ENCODE data around the gene FLT3.

Gene FLT3

DNA sequence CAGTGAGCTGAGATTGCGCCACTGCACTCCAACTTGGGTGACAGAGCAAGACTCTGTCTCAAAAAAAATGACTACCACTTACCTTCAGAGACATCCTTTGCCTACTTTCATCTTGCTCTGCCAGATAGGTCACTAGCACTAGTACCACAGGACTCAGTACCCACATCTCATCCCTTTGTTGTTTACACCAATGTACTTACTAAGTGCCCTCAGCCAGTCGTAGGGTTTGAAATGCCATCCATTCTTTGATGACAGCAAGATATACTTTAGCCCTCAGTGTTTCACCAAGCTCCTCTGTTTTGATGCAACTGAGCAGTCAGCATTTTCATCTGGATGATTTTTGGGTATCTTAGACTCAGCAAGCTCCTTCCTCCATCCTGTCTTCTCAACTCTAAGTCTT lies 118.0 kb downstream of the FLT3 start (continued):
- TF ChIP-seq, protein P1, sequence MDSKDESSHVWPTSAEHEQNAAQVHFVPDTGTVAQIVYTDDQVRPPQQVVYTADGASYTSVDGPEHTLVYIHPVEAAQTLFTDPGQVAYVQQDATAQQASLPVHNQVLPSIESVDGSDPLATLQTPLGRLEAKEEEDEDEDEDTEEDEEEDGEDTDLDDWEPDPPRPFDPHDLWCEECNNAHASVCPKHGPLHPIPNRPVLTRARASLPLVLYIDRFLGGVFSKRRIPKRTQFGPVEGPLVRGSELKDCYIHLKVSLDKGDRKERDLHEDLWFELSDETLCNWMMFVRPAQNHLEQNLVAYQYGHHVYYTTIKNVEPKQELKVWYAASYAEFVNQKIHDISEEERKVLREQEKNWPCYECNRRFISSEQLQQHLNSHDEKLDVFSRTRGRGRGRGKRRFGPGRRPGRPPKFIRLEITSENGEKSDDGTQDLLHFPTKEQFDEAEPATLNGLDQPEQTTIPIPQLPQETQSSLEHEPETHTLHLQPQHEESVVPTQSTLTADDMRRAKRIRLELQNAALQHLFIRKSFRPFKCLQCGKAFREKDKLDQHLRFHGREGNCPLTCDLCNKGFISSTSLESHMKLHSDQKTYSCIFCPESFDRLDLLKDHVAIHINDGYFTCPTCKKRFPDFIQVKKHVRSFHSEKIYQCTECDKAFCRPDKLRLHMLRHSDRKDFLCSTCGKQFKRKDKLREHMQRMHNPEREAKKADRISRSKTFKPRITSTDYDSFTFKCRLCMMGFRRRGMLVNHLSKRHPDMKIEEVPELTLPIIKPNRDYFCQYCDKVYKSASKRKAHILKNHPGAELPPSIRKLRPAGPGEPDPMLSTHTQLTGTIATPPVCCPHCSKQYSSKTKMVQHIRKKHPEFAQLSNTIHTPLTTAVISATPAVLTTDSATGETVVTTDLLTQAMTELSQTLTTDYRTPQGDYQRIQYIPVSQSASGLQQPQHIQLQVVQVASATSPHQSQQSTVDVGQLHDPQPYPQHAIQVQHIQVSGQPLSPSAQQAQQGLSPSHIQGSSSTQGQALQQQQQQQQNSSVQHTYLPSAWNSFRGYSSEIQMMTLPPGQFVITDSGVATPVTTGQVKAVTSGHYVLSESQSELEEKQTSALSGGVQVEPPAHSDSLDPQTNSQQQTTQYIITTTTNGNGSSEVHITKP (tag by site-specific recombination; IDR thresholded peaks at IDR 0.05), result no peak
- TF ChIP-seq ZNF302 (tag by site-specific recombination; IDR thresholded peaks at IDR 0.05; ENCODE audit: low read depth), result no peak
- no peak for TF ChIP-seq ZNF664 (tag by site-specific recombination; IDR thresholded peaks at IDR 0.05)
- TF ChIP-seq ZNF707 (tag by site-specific recombination; IDR thresholded peaks at IDR 0.05), result no peak
- no peak for TF ChIP-seq ZNF660 (tag by site-specific recombination; IDR thresholded peaks at IDR 0.05)
- TF ChIP-seq ZNF571 (tag by site-specific recombination; IDR thresholded peaks at IDR 0.05), result no peak
- TF ChIP-seq, protein P2, sequence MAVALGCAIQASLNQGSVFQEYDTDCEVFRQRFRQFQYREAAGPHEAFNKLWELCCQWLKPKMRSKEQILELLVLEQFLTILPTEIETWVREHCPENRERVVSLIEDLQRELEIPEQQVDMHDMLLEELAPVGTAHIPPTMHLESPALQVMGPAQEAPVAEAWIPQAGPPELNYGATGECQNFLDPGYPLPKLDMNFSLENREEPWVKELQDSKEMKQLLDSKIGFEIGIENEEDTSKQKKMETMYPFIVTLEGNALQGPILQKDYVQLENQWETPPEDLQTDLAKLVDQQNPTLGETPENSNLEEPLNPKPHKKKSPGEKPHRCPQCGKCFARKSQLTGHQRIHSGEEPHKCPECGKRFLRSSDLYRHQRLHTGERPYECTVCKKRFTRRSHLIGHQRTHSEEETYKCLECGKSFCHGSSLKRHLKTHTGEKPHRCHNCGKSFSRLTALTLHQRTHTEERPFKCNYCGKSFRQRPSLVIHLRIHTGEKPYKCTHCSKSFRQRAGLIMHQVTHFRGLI (tag by site-specific recombination; IDR thresholded peaks at IDR 0.05), result no peak

DNA sequence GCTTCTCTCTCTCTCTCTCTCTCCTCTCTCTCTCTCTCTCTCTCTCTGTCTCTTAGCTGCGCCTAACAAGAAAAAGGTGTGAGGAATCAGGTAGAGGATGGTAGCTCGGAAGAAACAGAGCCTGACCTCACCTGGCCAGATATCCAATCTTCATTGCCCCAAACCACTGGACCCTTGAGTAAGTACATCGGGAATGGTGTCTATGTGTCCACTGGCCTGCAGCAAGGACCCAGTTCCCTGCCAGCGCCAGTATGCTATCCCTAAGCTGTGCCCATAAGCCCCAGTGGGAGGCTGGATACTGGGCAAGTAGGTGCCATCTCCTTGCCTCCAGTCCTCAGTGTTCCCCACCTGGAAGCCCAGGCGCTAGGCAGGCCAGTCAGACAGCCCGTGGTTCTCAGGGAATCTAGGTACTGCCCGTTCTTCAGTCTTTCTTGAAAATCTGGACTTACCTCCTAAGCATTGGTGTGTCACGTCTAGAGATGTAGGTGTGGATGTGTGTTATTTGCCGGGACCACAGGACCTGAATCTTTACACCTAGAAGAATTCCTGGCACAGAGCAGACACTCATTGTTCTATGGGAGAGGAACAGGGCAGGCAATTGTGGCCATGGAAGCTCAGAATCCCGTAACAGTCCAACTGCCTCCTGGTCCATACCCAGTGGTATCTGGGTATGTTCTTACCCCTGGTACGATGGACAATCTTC lies 119.2 kb downstream of the FLT3 start:
- Histone ChIP-seq H3K4me1 (ENCODE audit: control insufficient read depth, insufficient read depth, low read length) (no peaks in the 10 kb centered on the region), H3K36me3 (ENCODE audit: control insufficient read depth in 2 of 2, insufficient read depth in 1 of 2, low read length in 2 of 2) (no peaks in the 10 kb centered on the region), H3K27ac (ENCODE audit: extremely low read depth, low read depth, low read length) (no peak overlapping the region), H3K4me3 (ENCODE audit: low read depth, low read length) (no peak overlapping the region), H3K9me3 (ENCODE audit: control insufficient read depth, insufficient read depth, low read depth, low read length) (no peaks in the 10 kb centered on the region)
- TF ChIP-seq ZNF274 (IDR thresholded peaks at IDR 0.05; ENCODE audit: low read length) (no peak), ZNF274 (tag by site-specific recombination; IDR thresholded peaks at IDR 0.05; ENCODE audit: borderline replicate concordance) (no peak), MEIS1 (CRISPR knock-in tag; IDR thresholded peaks at IDR 0.05; ENCODE audit: borderline replicate concordance) (no peak), SP7 (tag by site-specific recombination; IDR thresholded peaks at IDR 0.05) (no peak), ZIC2 (tag by site-specific recombination; IDR thresholded peaks at IDR 0.05) (no peak), ZNF785 (tag by site-specific recombination; IDR thresholded peaks at IDR 0.05) (no peak)
- TF ChIP-seq, protein P3, sequence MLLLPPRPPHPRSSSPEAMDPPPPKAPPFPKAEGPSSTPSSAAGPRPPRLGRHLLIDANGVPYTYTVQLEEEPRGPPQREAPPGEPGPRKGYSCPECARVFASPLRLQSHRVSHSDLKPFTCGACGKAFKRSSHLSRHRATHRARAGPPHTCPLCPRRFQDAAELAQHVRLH (tag by site-specific recombination; IDR thresholded peaks at IDR 0.05), result no peak
- ChIA-PET CTCF (interaction anchor here (0.6 kb wide), 3 partner anchors 616 to 676 kb away, joined by 3 to 4 read pairs (median 3); no protein-coding TSS in a partner anchor), POLR2A (no interaction called here)

DNA sequence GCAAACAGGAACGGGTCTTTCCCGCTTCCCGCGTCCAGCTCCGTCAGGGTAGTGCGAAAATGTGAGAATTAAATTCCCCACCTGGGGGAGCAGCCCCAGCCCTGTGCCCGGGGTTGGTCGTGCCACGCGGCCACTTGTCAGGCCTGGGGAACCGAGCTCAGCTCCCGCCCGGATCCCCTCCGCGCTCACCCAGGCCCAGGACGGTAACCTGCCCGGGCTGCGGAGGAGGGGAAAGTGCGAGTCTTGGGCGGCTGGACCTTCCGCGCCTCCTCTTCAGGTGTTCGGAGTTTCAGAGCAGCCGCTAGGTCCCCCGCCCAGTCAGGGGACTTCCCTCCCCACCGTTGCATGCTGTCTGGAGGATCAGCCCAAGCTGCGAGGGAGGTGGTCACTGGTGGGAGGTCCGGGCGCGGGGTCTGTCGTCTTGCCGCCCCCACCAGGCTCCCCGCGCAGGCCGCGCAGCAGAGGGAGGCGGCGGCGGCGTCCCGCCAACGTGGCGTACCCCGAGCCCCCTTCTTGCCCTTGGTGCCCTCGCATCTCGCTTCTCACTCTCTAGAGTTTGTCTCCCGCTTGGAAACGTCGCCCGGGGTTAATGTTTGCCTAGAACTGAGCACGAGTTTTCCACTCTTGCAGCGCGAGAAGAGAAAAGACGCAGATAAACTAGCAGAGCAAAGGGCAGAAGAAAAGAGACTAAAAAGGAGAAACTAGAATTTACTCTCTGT lies 119.9 kb downstream of the FLT3 start:
- POLR2A ChIA-PET, result no interaction called here

More for the DNA sequence above, 119.9 kb downstream of the FLT3 start:
- no peaks in the 10 kb centered on the region for H3K9me3 ChIP-seq (ENCODE audit: control insufficient read depth, insufficient read depth, low read depth, low read length)
- TF ChIP-seq ZNF596 (tag by site-specific recombination; IDR thresholded peaks at IDR 0.05) (0 out of 2 replicates have a peak, but pooled peaks have one; percentile 29), ZNF654 (tag by site-specific recombination; IDR thresholded peaks at IDR 0.05; ENCODE audit: low read depth) (no peak), ZNF274 (IDR thresholded peaks at IDR 0.05; ENCODE audit: low read length) (no peak), ZNF274 (tag by site-specific recombination; IDR thresholded peaks at IDR 0.05; ENCODE audit: borderline replicate concordance) (no peak), ZNF394 (tag by site-specific recombination; IDR thresholded peaks at IDR 0.05; ENCODE audit: borderline replicate concordance) (no peak)
- no peak overlapping the region for H3K4me3 ChIP-seq (ENCODE audit: low read depth, low read length)
- H3K4me1 ChIP-seq (ENCODE audit: control insufficient read depth, insufficient read depth, low read length), result no peaks in the 10 kb centered on the region
- H3K36me3 ChIP-seq (ENCODE audit: control insufficient read depth in 2 of 2, insufficient read depth in 1 of 2, low read length in 2 of 2), result no peaks in the 10 kb centered on the region
- no peak overlapping the region for H3K27ac ChIP-seq (ENCODE audit: extremely low read depth, low read depth, low read length)
- CTCF ChIA-PET, result interaction anchor here (0.6 kb wide), 1 partner anchor 623 kb away, joined by 4 read pairs; no protein-coding TSS in a partner anchor
